HG03520 (cell line): Measurements from ENCODE around the gene SLC6A18.

Source experiments
- ATAC-seq: cut with Tn5 transposase; IDR thresholded peaks from one replicate; pipeline ENCODE4 v1.9.1; 2021; ENCODE audit warnings: mild to moderate bottlenecking, moderate library complexity; ENCODE audit not compliant: unreplicated experiment

Gene SLC6A18

GRCh38 chr5:1202026-1202797 lies 23.0 kb upstream of the SLC6A18 start:
- ATAC-seq: no peak

- no peak for ATAC-seq
These were observed 22.4 kb upstream of the SLC6A18 start for GRCh38 chr5:1202798-1203185.

DNA sequence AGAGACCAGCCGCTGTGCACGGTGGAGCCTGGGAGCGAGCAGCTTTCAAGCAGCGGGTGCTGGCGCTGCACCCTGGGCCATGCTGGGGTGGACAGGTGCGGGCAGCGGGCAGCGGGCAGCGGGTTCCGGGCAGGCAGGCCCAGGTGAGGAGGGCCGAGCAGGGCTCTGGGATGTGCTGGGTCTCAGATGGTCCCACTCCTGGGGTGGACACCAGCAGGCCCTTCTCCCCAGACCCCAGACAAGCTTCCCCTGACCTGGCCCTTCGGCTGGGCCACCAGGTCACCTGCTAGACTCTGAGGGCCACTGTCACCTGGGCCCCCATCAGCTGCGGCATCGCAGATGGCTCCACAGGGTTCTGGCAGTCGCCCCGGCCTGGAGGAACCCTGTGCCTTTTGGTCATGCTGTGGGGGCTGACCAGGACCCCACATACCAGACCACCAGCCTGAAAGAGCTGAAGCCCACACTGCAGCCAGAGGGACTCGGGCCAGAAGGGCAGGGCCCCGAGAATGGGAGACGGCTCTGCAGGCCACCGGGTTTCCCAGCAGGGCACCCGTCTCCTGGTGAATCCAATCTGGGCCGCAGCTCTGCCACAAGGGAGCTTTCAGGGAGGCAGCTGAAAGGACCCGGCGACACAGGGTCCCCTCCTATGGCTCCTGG lies 21.7 kb upstream of the SLC6A18 start:
- ATAC-seq: no peak

DNA sequence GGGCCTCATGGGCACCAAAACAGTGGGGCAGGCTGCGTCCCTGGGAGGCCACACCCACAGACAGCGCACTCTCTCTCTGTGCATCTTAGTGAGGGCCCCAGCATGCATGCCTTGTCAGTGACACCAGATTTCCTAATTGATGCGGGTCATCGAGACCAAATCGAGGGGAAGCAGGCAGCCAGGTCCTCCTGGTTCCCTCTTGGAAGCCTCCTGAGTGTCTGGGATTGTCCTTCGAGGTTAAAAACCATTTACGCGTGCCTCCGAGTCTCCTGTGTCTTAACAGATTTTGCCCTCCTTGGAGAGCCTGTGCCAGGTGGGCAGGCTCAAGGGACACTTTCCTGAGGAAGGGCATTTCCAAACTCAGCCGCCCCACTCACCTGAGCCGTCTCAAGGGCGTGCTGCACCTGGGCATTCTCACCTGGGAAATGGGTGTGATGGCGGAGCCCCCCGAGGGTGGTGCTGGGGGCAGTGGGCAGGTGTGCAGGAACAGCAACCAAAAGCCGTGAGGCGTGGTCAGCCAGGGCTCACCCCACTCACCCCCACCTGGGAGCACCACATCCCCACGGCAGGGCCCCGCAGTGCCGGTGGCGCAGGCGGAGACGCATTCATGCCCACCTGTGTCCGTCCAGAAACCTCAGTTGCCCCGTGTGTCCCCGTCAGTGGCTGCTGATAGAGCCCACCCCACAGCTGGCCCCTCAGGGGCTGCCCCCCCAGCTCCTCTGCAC lies 21.1 kb upstream of the SLC6A18 start:
- no peak for ATAC-seq

DNA sequence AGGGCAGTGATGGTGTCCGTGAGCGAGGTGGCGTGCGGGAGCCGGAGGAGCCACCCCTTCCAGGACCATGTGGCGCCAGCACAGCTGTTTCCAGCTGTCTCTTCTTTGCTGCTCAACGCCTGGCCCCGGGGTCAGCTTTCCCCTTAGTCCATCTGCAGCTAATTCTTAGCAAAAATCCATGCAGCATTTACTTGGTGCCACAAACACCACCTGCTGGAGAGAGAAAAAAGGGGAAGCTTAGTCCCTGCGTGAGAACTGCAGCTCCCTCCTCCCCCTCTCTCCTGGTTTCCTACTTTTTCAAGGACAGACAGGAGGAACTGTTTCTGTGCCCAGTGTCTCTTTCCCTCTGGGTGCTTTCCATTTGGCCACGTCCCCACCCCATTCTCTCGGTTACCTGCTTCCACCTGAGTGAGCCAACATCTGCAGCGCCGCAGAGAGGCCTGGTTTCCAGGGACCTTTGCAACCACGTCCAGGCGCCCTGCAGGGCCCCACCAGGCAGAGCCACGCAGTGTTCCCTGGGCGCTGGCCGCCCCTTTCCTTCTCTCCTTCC lies 20.4 kb upstream of the SLC6A18 start:
- ATAC-seq: no peak

DNA sequence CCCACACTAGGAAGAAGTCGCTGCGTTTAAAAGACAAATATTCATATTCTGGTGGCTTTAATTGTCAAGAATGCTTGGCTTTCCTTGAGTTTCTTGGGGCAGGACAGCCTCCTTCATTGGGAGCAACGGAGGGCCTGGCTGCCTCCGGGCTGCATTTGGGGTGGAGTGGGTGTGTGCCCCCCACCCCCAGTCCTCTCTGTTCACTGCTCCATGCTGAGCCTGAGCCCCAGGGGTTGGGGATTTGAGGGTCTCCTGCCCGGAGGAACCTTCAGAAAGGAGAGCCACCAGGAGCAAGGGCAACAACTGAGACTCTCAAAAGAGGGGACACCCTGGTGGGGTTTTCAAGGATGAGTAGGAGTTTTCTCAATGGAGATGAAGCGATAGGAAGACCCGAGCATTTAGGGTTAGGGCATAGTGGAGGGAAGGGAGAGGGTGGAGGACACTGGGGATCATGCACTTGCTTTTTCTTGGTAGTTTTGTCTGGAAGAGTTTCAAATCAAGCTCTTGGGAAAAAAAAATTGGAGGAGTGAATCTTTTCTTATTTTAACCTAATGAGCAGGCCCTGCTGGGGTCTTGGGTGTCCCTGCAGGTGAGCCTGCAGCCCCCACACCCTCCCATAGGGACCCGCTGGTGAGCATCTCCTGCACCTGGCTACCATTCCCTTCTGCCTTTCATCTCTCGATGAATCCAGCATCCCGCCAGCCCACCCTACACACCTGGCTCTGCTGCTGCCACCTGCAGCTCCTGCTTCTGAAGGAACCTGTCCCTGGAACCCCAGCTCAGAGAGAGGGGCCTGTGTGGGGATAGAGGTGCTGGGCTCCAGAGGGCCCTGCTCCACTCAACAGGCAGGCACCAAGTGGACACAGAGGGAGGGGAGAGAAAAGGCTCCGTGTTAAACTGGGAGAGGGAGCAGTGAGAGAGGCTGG lies 19.7 kb upstream of the SLC6A18 start:
- ATAC-seq: no peak

GRCh38 chr5:1206521-1207412 lies 18.4 kb upstream of the SLC6A18 start:
- ATAC-seq: no peak

DNA sequence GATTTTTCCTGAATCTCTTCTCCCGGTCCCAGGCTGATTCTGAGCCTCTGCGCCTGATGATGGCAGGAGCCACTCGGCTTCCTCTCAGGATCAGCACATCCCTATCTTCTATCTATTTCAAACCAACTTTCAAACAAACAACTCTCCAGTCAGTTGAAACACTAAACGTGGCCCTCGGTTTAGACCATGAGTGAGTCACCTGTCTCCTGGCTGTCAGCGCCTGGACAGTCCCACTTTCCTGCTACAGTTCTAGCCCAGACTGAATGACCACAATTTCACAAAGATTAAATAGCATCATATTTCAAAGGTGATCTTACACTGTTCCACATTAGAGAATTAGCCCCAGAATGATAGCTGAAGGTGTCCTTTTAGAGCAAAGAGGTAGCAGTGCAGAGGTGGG lies 17.6 kb upstream of the SLC6A18 start:
- ATAC-seq: no peak

- ATAC-seq: no peak
These were observed 16.9 kb upstream of the SLC6A18 start for GRCh38 chr5:1208221-1208742.

- ATAC-seq: no peak
These were observed 16.3 kb upstream of the SLC6A18 start for GRCh38 chr5:1208743-1209488.

- ATAC-seq: no peak
These were observed 15.7 kb upstream of the SLC6A18 start for GRCh38 chr5:1209489-1209852.

GRCh38 chr5:1209896-1210776 lies 15.0 kb upstream of the SLC6A18 start:
- ATAC-seq: no peak

DNA sequence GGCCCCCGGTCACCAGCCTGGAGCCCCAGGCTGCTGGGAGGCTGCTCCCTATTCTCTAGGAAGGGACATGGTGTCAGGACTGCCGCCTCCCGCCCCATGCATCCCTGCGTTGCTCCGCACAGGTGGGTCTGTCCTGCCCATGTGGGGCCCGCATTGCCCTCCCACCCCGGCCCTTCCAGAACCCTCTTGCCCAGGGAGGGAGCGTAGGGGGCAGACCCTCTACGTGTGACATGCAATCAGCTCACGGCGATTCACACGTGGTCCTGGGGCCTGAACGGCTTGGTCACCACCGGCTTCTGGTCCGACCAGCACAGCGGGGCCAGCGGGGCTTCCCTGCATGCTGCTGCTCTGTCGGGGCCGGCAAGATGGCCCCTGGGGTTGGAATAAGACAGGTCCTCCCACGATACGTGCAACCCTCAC lies 14.3 kb upstream of the SLC6A18 start:
- no peak for ATAC-seq

DNA sequence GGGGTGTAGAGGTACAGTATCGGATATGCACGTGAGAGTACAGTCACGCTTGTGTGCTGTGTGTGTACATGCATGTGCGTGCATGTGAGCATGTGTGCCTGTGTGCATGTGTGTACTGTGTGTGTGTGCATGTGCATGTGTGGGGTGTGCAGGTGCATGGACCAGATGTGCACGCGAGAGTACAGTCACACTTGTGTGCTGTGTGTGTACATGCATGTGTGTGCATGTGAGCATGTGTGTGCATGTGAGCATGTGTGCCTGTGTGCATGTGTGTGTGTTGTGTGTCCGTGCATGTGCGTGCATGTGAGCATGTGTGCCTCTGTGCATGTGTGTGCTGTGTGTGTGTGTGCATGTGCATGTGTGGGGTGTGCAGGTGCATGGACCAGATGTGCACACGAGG lies 13.5 kb upstream of the SLC6A18 start:
- ATAC-seq: no peak

- ATAC-seq: no peak
These were observed 12.9 kb upstream of the SLC6A18 start for GRCh38 chr5:1212271-1212670.

DNA sequence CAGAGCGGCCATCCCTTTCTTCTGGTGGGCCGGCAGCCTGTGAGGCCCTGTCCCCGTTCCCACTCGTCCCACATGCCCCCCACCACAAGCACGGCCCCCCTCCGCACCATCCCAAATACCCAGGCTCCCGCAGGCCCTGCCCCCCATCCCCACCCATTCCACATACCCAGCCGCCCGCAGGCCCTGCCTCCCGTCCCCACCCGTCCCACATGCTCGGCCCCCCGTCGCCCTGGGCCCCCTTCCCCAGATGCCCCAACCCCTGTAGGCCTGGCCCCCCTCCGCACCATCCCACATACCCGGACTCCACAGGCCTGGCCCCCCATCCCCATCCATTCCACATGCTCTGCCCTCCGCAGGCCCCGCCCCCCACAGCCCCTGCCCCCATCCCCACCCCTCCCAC lies 12.3 kb upstream of the SLC6A18 start:
- no peak for ATAC-seq

DNA sequence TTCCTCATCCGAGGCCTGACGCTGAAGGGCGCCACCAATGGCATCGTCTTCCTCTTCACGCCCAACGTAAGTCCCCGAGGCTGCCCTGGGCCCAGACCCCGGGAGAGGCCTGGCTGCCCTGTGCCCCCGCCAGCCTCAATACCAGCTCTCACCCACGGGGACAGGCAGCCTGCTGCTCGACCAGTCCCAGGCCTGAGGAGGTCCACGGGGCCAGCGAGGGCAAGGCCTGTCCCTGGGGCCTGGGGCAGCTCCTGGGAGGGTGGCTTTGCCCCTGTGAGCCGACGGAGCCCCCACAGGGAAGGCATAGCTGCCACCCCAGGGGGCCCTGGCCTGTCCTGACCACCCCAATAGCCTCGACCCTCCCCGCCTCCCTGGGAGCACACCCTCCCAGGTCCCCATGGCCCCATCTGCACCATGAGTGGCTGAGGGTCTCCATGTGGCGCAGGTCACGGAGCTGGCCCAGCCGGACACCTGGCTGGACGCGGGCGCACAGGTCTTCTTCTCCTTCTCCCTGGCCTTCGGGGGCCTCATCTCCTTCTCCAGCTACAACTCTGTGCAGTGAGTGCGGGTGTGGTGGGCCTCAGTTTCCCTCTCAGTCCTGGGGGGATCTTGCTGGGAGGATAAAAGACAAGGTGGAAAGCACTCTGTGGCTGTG lies 11.5 kb upstream of the SLC6A18 start:
- no peak for ATAC-seq
